ENCODE results near the gene CCDC57. TPM values are rescaled to one million over a fixed set of nuclear protein-coding genes. Genes with fewer than 3 reads are reported as not detected.

Gene CCDC57
- total RNA-seq, 1 donor from 2014 or later, result 32.8 TPM

GRCh38 chr17:82085031-82085861 lies 127.4 kb downstream of the CCDC57 start:
- ATAC-seq, result no peak
- DNase-seq (ENCODE audit: low spot score), result no peak

GRCh38 chr17:82084373-82085030 lies 128.1 kb downstream of the CCDC57 start:
- no peak for ATAC-seq
- no peak for DNase-seq (ENCODE audit: low spot score)

GRCh38 chr17:82083533-82084359 lies 128.9 kb downstream of the CCDC57 start:
- DNase-seq (ENCODE audit: low spot score), result no peak
- ATAC-seq, result no peak

- no peak for ATAC-seq
Measured at GRCh38 chr17:82083009-82083408, 129.6 kb downstream of the CCDC57 start.

GRCh38 chr17:82082456-82082855 lies 130.2 kb downstream of the CCDC57 start:
- DNase-seq (ENCODE audit: low spot score) (no peak), ATAC-seq (no peak)

More at GRCh38 chr17:82083009-82083408, 129.6 kb downstream of the CCDC57 start:
- no peak for DNase-seq (ENCODE audit: low spot score)

- no peak for ATAC-seq
- no peak for DNase-seq (ENCODE audit: low spot score)
Measured at GRCh38 chr17:82081966-82082365, 130.7 kb downstream of the CCDC57 start.

- ATAC-seq (no peak), DNase-seq (ENCODE audit: low spot score) (no peak)
Measured at GRCh38 chr17:82081546-82081945, 131.1 kb downstream of the CCDC57 start.

- no peak for ATAC-seq
- no peak for DNase-seq (ENCODE audit: low spot score)
Measured at GRCh38 chr17:82080789-82081464, 131.7 kb downstream of the CCDC57 start.

- ATAC-seq, result no peak
- no peak for DNase-seq (ENCODE audit: low spot score)
Measured at GRCh38 chr17:82080048-82080788, 132.4 kb downstream of the CCDC57 start.

GRCh38 chr17:82079001-82079677 lies 133.5 kb downstream of the CCDC57 start:
- DNase-seq (ENCODE audit: low spot score) (no peak), ATAC-seq (no peak)

- ATAC-seq, result no peak
Measured at GRCh38 chr17:82078433-82078832, 134.2 kb downstream of the CCDC57 start.

GRCh38 chr17:82077617-82078358 lies 134.9 kb downstream of the CCDC57 start:
- ATAC-seq, result peak; percentile 20

More at GRCh38 chr17:82078433-82078832, 134.2 kb downstream of the CCDC57 start:
- DNase-seq (ENCODE audit: low spot score), result no peak

GRCh38 chr17:82076785-82077591 lies 135.7 kb downstream of the CCDC57 start:
- ATAC-seq, result peak; percentile 37
- DNase-seq (ENCODE audit: low spot score), result no peak

More at GRCh38 chr17:82077617-82078358, 134.9 kb downstream of the CCDC57 start:
- no peak for DNase-seq (ENCODE audit: low spot score)

GRCh38 chr17:82076018-82076784 lies 136.4 kb downstream of the CCDC57 start:
- DNase-seq (ENCODE audit: low spot score) (no peak), ATAC-seq (peak; percentile 26)

GRCh38 chr17:82073446-82073845 lies 139.2 kb downstream of the CCDC57 start:
- ATAC-seq (no peak), DNase-seq (ENCODE audit: low spot score) (no peak)

GRCh38 chr17:82072827-82073226 lies 139.8 kb downstream of the CCDC57 start:
- DNase-seq (ENCODE audit: low spot score) (no peak), ATAC-seq (no peak)

GRCh38 chr17:82070611-82071010 lies 142.0 kb downstream of the CCDC57 start:
- DNase-seq (ENCODE audit: low spot score), result no peak
- ATAC-seq, result no peak
